HCT116 (cell line): ENCODE results near the gene CUX1. TPM values are rescaled to one million over a fixed set of nuclear protein-coding genes. Genes with fewer than 3 reads are reported as not detected.

Source experiments
- ATAC-seq: fragments of 200-7000 bp; cut with Tn5 transposase; 2 replicates; pipeline ENCODE4 v1.9.1; 2020; ENCODE audit warnings: mild to moderate bottlenecking, moderate library complexity
- BruUV-seq: library from RNA; stranded (reverse); fragments of 400-500 nt; replicated peaks from 2 replicates; lab custom pipeline; 2021; lab: Mats Ljungman, UMichigan
- CTCF ChIA-PET: fragments of 300-600 bp; sonication (Branson Sonifier 250); formaldehyde crosslinking; loops from one replicate; lab custom pipeline; 2021; ENCODE audit warnings: antibody characterized with exemption; lab: Charles Lee
- POLR2A ChIA-PET: fragments of 300-600, 350-600 bp; sonication (Branson Sonifier 250); formaldehyde crosslinking; loops from one replicate; lab custom pipeline; 2021; ENCODE audit warnings: antibody characterized with exemption; lab: Charles Lee
- RAD21 ChIA-PET, 2 experiments: fragments of 300-600 bp; sonication (Branson Sonifier 250); formaldehyde crosslinking; loops; one replicate each; lab custom pipeline; 2023; ENCODE audit warnings: low total read pairs in 2 of 2; ENCODE audit not compliant: uncharacterized antibody in 2 of 2, unreplicated experiment in 2 of 2, low non-redundant PET in 1 of 2; lab: Charles Lee
- DNase-seq: peaks from one replicate; pipeline ENCODE4 v3.0.0-alpha.2; 2010; ENCODE audit warnings: low read depth, low spot score
- H2AFZ ChIP-seq: fragments of 200-600 bp; shearing (Covaris generic), sonication (generic); 2 replicates; pipeline ENCODE4 v1.6.1; 2017; ENCODE audit warnings: low read depth, mixed run types, mixed read lengths, antibody characterized with exemption, low read length; ENCODE audit not compliant: poor library complexity, severe bottlenecking
- H3K27ac ChIP-seq: 2 replicates; pipeline ENCODE4 v1.5.1; 2012; ENCODE audit warnings: low read depth, low read length
- H3K27me3 ChIP-seq: fragments of 200-600 bp; sonication (generic); 2 replicates; pipeline ENCODE4 v1.6.1; 2016; ENCODE audit warnings: mixed run types, low read length, mixed read lengths; ENCODE audit not compliant: insufficient read depth
- H3K36me3 ChIP-seq, 2 experiments: fragments of 200-500 bp in 1 of 2; fragments of 200-600 bp in 1 of 2; sonication (Bioruptor generic) in 1 of 2; sonication (generic) in 1 of 2; 2 replicates each; pipeline versions ENCODE4 v1.5.1 to v1.6.1; 2014 to 2016; ENCODE audit warnings: low read length in 2 of 2, inconsistent platforms in 1 of 2, mixed read lengths in 1 of 2, mixed run types in 1 of 2; ENCODE audit not compliant: insufficient read depth in 2 of 2, control insufficient read depth in 1 of 2
- H3K4me1 ChIP-seq, 2 experiments: fragments of 200-600 bp in 1 of 2; sonication (generic) in 1 of 2; 2 replicates each; pipeline versions ENCODE4 v1.5.1 to v1.6.1; 2012 to 2017; ENCODE audit warnings: low read length in 2 of 2, inconsistent platforms in 1 of 2, mild to moderate bottlenecking in 1 of 2, mixed read lengths in 1 of 2, mixed run types in 1 of 2, moderate library complexity in 1 of 2; ENCODE audit not compliant: insufficient read depth in 2 of 2, control insufficient read depth in 1 of 2
- H3K4me2 ChIP-seq: fragments of 200-600 bp; sonication (generic); 2 replicates; pipeline ENCODE4 v1.6.1; 2017; ENCODE audit warnings: mixed run types, low read length, mixed read lengths
- H3K4me3 ChIP-seq, 2 experiments: fragments of 200-600 bp in 1 of 2; sonication (generic) in 1 of 2; replicated peaks in 1 of 2; 2 replicates each; pipeline ENCODE4 v1.5.1; 2011 to 2016; ENCODE audit warnings: low read length in 2 of 2, control low read depth in 1 of 2, low read depth in 1 of 2, mild to moderate bottlenecking in 1 of 2, mixed read lengths in 1 of 2, mixed run types in 1 of 2
- H3K79me2 ChIP-seq: fragments of 200-600 bp; sonication (generic); 2 replicates; pipeline ENCODE4 v1.6.1; 2017; ENCODE audit warnings: mild to moderate bottlenecking, mixed run types, low read length, moderate library complexity, mixed read lengths; ENCODE audit not compliant: insufficient read depth
- H3K9ac ChIP-seq: fragments of 200-600 bp; sonication (generic); 2 replicates; pipeline ENCODE4 v1.6.1; 2016; ENCODE audit warnings: low read length, mixed read lengths
- H3K9me2 ChIP-seq: fragments of 200-600 bp; sonication (generic), shearing (Covaris generic); 2 replicates; pipeline ENCODE4 v1.6.1; 2017; ENCODE audit warnings: mixed run types, mild to moderate bottlenecking, moderate library complexity; ENCODE audit not compliant: insufficient read depth
- H3K9me3 ChIP-seq, 2 experiments: fragments of 200-500 bp in 1 of 2; fragments of 200-600 bp in 1 of 2; sonication (Bioruptor generic) in 1 of 2; sonication (generic) in 1 of 2; 2 replicates each; pipeline ENCODE4 v1.6.1; 2014 to 2017; ENCODE audit warnings: low read length in 2 of 2, mixed read lengths in 2 of 2, inconsistent platforms in 1 of 2, low read depth in 1 of 2, mild to moderate bottlenecking in 1 of 2, mixed run types in 1 of 2, moderate library complexity in 1 of 2; ENCODE audit not compliant: control insufficient read depth in 1 of 2, insufficient read depth in 1 of 2
- H4K20me1 ChIP-seq: fragments of 200-600 bp; sonication (generic), shearing (Covaris generic); 2 replicates; pipeline ENCODE4 v1.6.1; 2017; ENCODE audit warnings: mixed run types, mild to moderate bottlenecking, moderate library complexity; ENCODE audit not compliant: insufficient read depth
- POLR2AphosphoS5 ChIP-seq: IDR thresholded peaks from 2 replicates; pipeline ENCODE4 v1.6.1; 2011; ENCODE audit warnings: mild to moderate bottlenecking, low read depth, low read length, moderate library complexity
- SIN3A ChIP-seq: IDR thresholded peaks from 2 replicates; pipeline ENCODE4 v1.6.1; 2012; ENCODE audit warnings: low read depth
- SP1 ChIP-seq: IDR thresholded peaks from 2 replicates; pipeline ENCODE4 v1.6.1; 2012; ENCODE audit warnings: low read depth
- TCF7L2 ChIP-seq: IDR thresholded peaks from 2 replicates; pipeline ENCODE4 v1.7.0; 2011; ENCODE audit warnings: borderline replicate concordance, inconsistent platforms; ENCODE audit not compliant: insufficient read depth, insufficient read length; ENCODE audit errors: extremely low read depth
- ZFX ChIP-seq: fragments of 450-650 bp; IDR thresholded peaks from 2 replicates; pipeline ENCODE4 v1.6.1; 2017
- intact Hi-C: fragments of 100-400 bp; cut with micrococcal nuclease; formaldehyde crosslinking; loops from 2 replicates; pipeline ENCODE4 v1.10.0; 2022
- total RNA-seq: library from RNA; stranded (reverse); gene quantifications from one replicate; pipeline ENCODE4 v1.2.1, GENCODE V29; 2021; ENCODE audit not compliant: unreplicated experiment
- TF ChIP-seq, protein P1 (sequence below): IDR thresholded peaks from 2 replicates; pipeline ENCODE4 v1.6.1; 2012; ENCODE audit warnings: low read depth
- TF ChIP-seq, protein P2 (sequence below): IDR thresholded peaks from 2 replicates; pipeline ENCODE4 v1.6.1; 2011; ENCODE audit warnings: mild to moderate bottlenecking, low read length, moderate library complexity; ENCODE audit not compliant: insufficient replicate concordance; ENCODE audit errors: extremely low read depth
- TF ChIP-seq, protein P3 (sequence below): IDR thresholded peaks from 2 replicates; pipeline ENCODE4 v1.6.1; 2012

CUX1 gene
- total RNA-seq, 1 experiment from 2014 or later, result 68.9 TPM

DNA sequence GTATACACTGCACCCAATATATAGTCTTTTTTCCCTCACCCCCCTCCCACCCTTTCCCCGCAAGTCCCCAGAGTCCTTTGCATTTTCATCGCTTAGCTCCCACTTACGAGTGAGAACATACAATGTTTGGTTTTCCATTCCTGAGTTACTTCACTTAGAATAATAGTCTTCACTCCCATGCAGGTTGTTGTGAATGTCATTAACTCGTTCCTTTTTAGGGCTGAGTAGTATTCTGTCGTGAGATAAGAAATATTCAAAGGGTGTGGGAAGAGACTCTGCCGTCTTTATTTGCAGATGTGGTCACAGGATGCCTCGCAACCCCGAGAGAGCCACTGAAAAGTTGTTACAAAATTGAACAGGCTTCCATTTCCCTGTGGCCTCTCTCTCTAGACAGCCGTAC lies 331.4 kb downstream of the CUX1 start (continued):
- TF ChIP-seq, protein P1, sequence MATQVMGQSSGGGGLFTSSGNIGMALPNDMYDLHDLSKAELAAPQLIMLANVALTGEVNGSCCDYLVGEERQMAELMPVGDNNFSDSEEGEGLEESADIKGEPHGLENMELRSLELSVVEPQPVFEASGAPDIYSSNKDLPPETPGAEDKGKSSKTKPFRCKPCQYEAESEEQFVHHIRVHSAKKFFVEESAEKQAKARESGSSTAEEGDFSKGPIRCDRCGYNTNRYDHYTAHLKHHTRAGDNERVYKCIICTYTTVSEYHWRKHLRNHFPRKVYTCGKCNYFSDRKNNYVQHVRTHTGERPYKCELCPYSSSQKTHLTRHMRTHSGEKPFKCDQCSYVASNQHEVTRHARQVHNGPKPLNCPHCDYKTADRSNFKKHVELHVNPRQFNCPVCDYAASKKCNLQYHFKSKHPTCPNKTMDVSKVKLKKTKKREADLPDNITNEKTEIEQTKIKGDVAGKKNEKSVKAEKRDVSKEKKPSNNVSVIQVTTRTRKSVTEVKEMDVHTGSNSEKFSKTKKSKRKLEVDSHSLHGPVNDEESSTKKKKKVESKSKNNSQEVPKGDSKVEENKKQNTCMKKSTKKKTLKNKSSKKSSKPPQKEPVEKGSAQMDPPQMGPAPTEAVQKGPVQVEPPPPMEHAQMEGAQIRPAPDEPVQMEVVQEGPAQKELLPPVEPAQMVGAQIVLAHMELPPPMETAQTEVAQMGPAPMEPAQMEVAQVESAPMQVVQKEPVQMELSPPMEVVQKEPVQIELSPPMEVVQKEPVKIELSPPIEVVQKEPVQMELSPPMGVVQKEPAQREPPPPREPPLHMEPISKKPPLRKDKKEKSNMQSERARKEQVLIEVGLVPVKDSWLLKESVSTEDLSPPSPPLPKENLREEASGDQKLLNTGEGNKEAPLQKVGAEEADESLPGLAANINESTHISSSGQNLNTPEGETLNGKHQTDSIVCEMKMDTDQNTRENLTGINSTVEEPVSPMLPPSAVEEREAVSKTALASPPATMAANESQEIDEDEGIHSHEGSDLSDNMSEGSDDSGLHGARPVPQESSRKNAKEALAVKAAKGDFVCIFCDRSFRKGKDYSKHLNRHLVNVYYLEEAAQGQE, result no peak
- TF ChIP-seq TCF7L2 (no peak), SP1 (no peak), SIN3A (no peak)
- TF ChIP-seq, protein P2, sequence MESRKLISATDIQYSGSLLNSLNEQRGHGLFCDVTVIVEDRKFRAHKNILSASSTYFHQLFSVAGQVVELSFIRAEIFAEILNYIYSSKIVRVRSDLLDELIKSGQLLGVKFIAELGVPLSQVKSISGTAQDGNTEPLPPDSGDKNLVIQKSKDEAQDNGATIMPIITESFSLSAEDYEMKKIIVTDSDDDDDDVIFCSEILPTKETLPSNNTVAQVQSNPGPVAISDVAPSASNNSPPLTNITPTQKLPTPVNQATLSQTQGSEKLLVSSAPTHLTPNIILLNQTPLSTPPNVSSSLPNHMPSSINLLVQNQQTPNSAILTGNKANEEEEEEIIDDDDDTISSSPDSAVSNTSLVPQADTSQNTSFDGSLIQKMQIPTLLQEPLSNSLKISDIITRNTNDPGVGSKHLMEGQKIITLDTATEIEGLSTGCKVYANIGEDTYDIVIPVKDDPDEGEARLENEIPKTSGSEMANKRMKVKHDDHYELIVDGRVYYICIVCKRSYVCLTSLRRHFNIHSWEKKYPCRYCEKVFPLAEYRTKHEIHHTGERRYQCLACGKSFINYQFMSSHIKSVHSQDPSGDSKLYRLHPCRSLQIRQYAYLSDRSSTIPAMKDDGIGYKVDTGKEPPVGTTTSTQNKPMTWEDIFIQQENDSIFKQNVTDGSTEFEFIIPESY, result no peak

DNA sequence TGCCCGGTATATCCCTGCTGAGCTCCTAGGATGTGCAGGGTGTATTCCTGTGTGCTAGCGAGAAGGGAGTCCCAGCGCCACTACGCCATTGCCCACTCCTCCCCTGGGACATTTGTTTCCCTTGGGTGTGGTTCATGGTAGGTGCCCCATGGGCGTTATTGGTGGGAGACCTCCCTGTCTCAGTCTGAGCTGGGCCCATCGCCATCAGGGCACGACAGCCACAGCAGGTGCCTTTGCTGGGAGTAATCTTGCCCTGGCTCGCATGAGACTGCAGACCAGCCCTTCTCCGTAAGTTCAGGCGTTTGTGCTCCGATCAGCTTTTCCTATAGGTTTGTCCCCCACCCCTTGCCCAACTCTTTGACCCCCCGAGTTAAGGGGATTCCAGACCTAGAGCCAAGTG lies 332.0 kb downstream of the CUX1 start:
- Histone ChIP-seq H3K27me3 (no peaks in the 10 kb centered on the region), H3K27ac (no peak overlapping the region), H3K79me2 (peaks cover 4% of the 10 kb centered on the region; the same call in 1 of the 2 replicates), H3K4me2 (no peak overlapping the region), H3K36me3 (no peaks in the 10 kb centered on the region), H3K9ac (no peak overlapping the region), H3K9me3 (no peaks in the 10 kb centered on the region), H4K20me1 (no peaks in the 10 kb centered on the region), H3K4me1 (peaks cover 16 to 37% of the 10 kb centered on the region in 2 experiments), H2AFZ (no peak overlapping the region)
- POLR2A ChIA-PET, result no interaction called here
- DNase-seq, result no peak
- RAD21 ChIA-PET, result no interaction called here
- CTCF ChIA-PET, result no interaction called here
- intact Hi-C loops, result no loop called here
- TF ChIP-seq ZFX (no peak), POLR2AphosphoS5 (no peak)
- TF ChIP-seq, protein P3, sequence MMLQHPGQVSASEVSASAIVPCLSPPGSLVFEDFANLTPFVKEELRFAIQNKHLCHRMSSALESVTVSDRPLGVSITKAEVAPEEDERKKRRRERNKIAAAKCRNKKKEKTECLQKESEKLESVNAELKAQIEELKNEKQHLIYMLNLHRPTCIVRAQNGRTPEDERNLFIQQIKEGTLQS, result no peak
- TF ChIP-seq, all 23 proteins: peak for 0
- BruUV-seq, result no TSS peak
- no peak for ATAC-seq
- Histone ChIP-seq H3K4me3 (no peak overlapping the region), H3K9me2 (no peaks in the 10 kb centered on the region)
